GM18526 (cell line): Measurements from ENCODE around the gene PLCB1.

Experiments used
- POLR2A ChIP-seq: IDR thresholded peaks from 3 replicates; pipeline ENCODE4 v1.6.1; 2011; ENCODE audit not compliant: insufficient read length; ENCODE audit errors: extremely low read depth

Gene PLCB1

GRCh38 chr20:8790442-8791074 lies 658.5 kb downstream of the PLCB1 start:
- no peak for TF ChIP-seq POLR2A

- TF ChIP-seq POLR2A, result no peak
Measured at GRCh38 chr20:8795404-8795803, 663.3 kb downstream of the PLCB1 start.

- TF ChIP-seq POLR2A, result no peak
Measured at GRCh38 chr20:8796088-8796660, 664.1 kb downstream of the PLCB1 start.

DNA sequence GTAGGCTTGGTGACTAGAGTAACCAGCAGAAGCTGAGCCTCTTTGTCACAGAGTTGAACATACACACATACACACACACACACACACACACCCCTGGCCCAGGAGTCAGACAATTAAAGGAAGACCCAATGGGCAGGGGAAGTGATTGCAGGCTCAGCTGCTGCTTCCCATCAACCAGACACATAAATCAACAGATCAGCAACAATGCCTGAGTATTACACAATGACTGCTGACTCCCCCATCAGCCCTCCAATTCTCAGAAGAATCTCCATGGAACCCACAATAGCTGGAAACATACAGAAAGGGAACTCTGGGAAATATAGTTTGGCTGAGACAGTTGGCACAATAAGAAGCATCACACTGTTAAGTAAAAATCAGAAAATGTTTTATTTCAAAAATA lies 666.4 kb downstream of the PLCB1 start:
- no peak for TF ChIP-seq POLR2A

- no peak for TF ChIP-seq POLR2A
Measured at GRCh38 chr20:8800089-8800488, 668.0 kb downstream of the PLCB1 start.

- no peak for TF ChIP-seq POLR2A
Measured at GRCh38 chr20:8801686-8802085, 669.6 kb downstream of the PLCB1 start.

DNA sequence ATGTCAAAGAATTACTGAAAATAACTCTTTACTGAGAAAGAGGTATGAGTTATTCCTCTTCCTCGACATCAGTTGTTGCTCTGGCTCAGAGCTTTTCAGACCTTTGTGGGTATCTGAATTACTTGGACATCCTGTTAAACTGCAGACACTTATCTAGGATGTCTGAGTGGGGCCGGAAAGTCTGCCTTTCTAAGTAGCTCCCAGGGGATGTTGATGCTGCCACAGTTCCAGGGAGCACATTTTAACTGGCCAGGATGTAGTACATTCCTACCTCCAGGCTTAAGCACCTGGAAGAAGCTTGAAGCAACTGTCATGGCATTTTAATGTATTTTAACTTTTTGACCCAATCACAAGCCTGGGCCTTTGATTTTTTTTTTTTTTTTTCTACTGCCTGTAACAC lies 671.0 kb downstream of the PLCB1 start:
- TF ChIP-seq POLR2A, result no peak

GRCh38 chr20:8803941-8804340 lies 671.9 kb downstream of the PLCB1 start:
- no peak for TF ChIP-seq POLR2A

- TF ChIP-seq POLR2A, result no peak
Measured at GRCh38 chr20:8805737-8806442, 673.8 kb downstream of the PLCB1 start.

GRCh38 chr20:8807480-8808201 lies 675.6 kb downstream of the PLCB1 start:
- no peak for TF ChIP-seq POLR2A

- TF ChIP-seq POLR2A, result no peak
Measured at GRCh38 chr20:8808202-8808535, 676.1 kb downstream of the PLCB1 start.

GRCh38 chr20:8809107-8809953 lies 677.3 kb downstream of the PLCB1 start:
- no peak for TF ChIP-seq POLR2A

- TF ChIP-seq POLR2A, result no peak
Measured at GRCh38 chr20:8811801-8812594, 679.9 kb downstream of the PLCB1 start.

DNA sequence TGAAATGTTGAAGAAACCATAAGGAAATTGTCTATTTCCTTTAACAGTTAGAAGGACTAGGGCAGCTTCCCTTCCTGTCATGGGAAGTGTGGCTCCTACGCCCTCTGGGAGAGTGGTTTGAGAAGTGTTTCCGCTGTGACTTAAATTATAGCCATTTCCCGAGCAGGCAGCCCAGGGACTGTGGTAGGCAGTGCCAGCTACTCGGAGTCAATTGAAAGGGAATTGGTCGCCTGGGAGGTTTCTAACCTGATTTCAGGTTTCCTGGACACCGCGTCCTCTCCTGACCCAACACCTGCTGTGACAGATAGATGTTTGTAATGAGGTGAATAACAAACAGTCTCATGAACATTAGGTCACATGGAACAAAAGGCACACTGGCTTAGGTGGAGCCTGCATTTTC lies 680.8 kb downstream of the PLCB1 start:
- no peak for TF ChIP-seq POLR2A
